Measurements from ENCODE around the gene TRAF3IP3.

DNA sequence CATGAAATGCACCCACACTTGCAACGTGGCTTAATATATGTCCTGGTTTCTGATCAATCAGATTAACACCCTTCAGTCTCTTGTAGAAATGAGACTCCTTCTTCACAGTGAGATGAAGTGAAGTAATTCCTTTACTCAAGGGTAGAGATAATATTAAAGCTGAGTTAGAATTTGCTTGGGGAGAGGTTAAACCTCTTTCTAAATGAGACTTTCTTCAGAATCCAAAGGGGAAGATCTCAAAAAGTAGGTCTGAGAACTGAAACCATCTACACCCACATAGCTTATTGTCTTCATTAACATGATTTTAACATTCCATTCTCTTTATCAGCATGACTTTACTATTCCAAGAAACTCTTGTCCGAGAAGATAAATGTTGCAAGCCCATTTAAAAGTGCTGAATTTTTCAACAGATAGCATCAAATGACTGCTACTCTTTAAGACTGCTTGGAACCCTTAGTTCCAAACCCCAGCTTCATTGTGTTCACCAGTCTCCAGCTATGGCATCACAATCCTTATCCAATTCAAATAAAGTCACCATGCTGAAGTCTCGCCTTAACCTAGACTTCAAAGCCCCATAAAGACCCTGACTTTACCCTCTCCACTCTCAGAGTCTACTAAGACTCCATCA is 19.2 kb upstream of the TRAF3IP3 start:
- TF ChIP-seq, protein P1, sequence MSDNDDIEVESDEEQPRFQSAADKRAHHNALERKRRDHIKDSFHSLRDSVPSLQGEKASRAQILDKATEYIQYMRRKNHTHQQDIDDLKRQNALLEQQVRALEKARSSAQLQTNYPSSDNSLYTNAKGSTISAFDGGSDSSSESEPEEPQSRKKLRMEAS (IDR thresholded peaks at IDR 0.05), result no peak
- TF ChIP-seq, protein P2, sequence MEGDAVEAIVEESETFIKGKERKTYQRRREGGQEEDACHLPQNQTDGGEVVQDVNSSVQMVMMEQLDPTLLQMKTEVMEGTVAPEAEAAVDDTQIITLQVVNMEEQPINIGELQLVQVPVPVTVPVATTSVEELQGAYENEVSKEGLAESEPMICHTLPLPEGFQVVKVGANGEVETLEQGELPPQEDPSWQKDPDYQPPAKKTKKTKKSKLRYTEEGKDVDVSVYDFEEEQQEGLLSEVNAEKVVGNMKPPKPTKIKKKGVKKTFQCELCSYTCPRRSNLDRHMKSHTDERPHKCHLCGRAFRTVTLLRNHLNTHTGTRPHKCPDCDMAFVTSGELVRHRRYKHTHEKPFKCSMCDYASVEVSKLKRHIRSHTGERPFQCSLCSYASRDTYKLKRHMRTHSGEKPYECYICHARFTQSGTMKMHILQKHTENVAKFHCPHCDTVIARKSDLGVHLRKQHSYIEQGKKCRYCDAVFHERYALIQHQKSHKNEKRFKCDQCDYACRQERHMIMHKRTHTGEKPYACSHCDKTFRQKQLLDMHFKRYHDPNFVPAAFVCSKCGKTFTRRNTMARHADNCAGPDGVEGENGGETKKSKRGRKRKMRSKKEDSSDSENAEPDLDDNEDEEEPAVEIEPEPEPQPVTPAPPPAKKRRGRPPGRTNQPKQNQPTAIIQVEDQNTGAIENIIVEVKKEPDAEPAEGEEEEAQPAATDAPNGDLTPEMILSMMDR (IDR thresholded peaks at IDR 0.05), result no peak
- TF ChIP-seq POLR2AphosphoS2 (conservative IDR thresholded peaks at IDR 0.05; ENCODE audit: low read length) (no peak), JUNB (IDR thresholded peaks at IDR 0.05) (no peak), TP53 (CRISPR knock-in tag; IDR thresholded peaks at IDR 0.05) (no peak)

Measured in A549 (cell line).